ENCODE results near the gene MCC.

Gene MCC

DNA sequence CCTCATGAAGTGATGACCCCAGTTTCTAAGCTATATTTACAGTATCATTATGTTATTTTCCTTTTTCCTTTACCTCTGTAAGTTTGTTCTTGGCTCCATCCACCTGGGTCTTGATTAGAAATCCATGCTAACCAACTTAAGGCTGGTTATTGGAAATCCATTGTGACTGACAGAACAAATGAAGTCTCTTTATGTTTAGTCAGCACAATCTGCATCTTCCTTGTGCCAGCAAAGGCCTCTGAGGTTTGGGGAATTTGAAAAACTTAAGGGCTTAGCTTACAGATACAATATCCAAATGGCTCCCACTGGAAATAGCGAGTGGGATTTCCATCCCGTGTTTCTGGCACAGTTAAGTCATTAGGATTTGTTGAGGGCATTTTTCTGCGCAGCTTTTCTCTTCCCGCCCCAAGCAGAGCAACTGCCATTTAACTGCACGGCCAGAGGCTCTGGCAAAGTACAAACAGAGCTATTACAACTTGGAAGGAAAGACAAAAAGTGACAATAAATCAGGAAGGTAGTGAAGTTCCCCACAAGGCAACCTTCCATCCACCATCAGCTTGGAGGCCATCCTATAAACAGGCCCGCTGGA lies 447.5 kb downstream of the MCC start:
- DNase-seq: no peak

DNA sequence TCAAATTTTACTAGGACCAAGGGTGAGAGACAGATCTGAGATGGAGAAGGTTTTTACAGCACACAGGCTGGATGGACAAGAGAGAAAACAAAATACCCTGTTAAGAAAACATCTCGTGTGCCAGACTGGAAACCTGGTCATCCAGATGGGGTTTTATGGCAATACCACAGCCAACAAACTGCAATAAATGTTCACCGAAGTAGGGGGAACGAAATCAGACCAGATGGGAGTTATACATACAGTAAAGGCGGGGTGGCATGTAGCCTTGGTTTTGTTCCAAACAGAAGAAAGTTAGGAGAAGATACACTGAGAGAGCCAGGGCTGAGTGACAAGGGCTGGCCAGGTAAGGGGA lies 448.3 kb downstream of the MCC start:
- DNase-seq: no peak

DNA sequence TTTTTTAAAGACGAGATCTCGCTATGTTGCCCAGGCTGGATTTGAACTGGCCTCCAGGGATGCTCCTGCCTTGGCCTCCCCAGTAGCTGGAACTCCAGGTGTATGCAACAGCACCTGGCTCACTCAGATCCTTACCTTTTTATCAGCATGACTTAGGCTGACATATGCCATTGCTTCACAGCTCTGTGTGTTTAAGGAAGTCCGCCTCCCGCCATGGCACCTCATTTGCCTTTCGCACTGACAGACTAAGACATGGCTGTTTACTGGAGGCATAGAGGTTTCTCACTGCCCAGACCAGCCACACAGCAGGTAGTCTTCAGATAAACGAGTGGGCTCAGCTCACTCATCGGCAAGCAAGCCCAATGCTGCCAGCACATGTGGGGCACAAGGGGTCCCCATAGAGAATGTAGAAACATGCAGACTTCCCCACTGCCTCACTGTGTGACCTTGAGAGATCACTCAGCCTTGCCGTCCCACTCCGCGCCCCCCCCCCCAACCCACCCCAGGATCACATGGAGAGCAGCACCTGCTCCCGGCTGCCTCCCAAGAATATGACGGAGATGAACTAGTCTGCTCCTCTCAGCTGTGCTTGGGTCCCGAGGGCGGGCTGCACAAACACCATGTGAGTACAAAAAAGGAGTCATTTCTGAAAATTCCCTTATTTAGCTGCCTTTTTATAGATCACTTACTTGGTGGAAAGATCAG lies 448.9 kb downstream of the MCC start:
- no peak for DNase-seq

DNA sequence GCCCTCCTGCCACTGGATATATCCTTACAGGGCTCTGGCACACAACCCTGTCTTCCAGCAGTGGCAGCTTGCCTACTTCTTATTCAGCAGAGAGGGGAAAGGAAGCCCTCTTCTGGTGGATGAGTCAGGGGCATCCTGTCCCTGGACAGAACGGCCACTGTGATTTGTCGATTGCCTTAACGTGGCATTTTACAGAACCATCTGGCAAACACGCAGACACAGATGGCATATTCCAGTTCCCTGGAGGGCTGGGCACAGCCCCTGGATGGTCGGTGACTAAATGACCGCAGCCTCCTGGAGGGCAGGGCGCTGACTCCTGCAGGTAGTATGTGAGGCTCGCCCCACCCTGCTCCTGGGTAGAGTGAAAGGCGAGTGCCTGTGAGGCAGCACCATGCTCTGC lies 449.5 kb downstream of the MCC start:
- DNase-seq: no peak

DNA sequence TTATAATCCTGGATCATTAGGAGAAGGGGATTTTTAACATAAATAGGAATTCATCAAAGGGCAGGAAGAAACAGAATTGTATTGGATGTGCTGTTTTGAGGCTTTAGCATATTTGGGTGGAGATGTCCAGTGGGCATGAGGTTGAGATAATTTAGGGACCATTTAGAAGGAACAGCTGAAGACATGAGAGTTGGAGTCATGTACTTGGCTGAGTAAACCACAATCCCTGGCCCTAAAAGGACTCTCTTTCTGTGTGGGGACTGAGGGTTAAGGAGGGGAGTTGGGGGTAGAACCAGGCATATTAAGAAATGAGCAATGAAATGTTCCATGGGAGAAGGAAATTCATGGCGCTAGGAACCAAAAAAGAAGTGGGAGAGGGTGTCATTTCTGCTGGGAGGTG lies 450.1 kb downstream of the MCC start:
- DNase-seq: no peak

DNA sequence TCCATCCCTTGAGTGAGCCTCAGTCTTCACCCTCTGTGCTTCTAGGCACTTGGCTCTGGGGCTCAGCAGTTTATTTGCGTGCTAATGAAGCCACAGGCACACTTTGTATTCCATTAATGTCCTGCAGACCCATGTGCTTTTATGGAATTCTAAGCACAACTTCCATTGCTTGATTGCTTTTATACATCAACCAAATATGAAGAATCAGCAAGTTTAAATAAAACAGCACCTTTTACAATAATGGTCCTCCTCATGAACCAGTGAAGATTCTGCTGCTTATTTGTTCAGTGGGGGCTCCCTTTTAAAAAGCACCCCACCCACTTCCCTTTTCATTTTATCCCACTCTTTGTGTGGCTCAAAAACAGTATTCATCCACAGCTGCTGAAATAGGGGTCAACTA lies 451.4 kb downstream of the MCC start:
- no peak for DNase-seq

DNA sequence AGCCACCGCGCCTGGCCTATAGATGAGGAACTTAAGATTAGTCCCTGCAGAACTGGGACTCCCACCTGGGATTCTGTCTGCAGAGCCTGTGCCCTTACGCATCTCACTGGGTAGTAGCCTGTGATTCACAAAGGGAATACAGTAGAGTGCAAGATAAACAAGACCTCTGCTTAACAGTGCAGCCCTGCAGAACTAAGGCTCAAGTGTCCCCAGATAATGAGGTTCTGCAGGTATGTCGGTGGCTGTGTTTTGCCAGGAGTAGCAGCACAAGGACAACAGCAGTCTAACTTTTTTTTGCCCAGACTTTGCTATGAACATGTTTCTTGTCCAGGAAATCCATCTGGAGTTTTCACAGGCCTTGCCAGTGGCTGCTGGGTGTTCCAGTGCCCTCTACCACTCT lies 451.9 kb downstream of the MCC start:
- no peak for DNase-seq

DNA sequence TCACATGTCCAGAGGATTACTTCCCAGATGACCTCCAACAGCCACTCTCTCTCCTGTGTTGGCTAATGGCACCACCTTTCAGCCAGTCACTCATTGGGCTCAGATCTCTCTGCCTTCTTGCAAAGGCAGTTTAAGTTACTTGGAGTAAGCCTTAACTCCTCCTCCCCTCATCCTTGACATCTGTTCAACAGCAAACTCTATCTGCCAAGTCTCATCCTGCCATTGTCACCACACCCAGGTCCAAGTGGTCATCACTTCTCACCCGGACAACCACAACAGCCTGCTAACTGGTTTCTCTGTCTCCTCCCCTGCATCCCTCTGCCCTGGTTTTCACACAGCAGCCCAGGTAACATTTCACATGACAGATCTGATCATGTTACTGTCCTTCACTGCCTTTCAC lies 453.2 kb downstream of the MCC start:
- DNase-seq: no peak

DNA sequence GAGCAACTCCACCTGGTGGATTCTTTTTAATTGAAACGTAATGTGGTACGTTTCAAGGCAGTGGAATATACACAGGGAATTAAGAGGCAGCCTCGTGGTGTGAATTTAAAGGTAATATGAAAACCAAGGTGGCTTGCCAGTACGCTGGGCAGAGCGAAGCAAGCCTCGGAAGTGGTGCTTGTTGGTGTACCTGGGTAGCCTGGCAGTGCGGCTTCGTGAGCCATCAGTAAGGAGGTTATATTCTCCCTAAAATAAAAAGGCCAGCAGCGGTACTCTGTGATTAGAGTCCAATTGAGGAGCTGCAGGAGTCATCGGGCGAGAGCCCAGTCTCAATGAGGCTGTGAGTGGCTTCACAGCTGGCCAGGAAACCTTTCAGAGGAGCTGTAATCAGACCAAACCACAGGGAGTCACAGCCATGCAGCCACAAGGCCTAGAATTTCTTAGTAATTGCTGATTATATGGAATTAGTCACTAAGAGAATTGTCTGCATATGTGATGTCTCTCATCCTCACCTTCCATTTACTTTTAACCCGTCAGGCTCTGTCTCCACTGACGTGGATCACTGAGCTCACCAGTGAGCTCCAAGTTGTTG lies 454.0 kb downstream of the MCC start:
- no peak for DNase-seq

DNA sequence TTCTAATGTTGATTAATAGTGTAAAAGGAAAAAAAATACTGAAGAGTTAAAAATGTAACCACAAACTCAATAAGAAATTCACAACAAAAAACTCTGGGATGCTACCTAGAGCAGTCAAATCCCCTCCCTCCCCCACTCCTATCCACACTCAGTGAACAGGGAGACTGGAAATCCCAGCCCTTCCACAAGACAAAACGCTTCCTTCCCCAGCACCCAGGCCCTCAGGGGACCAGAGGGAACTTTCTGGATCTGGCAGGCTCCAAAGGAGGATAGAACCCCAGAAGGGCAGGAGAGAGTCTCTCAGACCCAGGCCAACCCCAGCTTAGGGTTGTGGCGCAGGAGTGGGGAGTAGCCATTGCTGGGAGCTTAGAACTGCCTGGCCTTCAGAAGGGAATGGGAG lies 456.7 kb downstream of the MCC start:
- no peak for DNase-seq

DNA sequence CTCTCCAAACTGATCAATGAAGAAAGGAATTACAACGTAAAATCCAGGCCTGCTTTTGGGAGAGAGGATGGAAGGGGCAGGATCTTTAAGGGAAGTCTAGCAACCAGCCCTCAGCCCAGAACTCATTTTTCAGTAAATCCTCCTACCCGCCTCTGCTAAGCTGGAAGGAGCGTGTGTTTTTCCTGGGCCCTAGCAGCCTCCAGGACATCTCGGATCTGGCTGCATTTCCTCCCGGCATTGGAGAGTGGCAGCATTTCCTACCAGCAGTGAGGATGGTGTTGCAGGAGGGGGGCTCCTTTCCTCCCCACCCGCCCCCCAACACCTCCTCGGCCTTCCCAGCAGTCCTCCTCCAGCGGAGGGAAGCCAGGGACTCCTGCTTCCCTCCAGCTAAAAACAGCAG lies 457.1 kb downstream of the MCC start:
- no peak for DNase-seq

DNA sequence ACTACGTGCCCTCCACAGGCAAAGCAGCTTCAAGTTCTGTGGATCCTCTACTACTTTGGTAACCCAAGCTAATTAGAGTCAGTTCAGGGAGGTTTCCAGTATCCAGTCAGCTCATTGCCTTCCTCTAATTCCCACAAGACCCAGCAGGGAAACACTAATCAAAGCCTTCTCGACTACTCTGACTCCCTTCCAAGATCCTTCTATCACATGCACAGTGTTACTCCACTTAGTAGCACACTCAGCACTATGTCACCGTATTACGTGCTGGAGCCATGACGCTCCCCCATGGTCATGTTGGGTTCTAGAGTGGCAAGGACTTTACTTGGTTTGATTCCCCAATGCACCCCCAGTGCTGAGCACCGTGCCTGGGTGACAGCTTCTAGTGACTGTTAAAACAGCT lies 458.6 kb downstream of the MCC start:
- DNase-seq: no peak

DNA sequence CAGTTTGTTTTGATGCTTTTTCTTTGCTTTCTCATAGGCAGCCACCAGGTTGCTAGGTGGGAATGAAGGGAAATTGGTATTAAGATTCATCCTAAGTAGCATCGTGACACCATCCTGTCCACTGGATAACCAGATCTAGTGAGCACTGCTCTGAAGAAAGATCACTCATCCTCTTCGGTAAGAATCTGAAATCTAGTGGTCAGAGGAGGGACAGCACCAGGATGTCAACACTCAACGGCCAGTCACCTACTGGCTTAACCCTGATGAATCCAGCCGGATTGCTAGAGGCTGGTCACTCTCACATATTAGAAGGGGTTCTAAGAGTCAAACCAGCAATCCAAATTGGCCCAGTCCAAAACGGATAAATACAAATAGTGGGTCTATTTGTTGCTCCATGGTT lies 460.8 kb downstream of the MCC start:
- DNase-seq: no peak

DNA sequence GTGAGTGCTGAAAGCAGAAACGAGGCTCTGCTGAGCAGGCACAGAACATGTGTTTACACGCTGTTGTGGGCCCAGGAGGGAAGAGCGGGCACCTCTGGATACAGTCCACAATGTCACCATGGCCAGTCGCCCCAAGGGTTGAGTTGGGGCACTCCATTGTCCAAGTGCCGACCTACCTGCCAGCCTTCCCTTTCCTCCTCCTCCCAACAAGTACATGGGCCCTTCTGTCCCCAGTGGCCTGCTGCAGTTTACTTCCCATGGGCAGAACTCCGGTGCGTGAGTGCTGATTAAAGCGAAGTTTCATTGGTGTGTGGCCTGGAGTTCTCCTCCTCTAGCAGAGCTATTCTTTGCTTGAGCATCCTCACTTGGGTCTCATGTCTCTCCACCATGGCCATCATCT lies 461.2 kb downstream of the MCC start:
- DNase-seq: no peak

DNA sequence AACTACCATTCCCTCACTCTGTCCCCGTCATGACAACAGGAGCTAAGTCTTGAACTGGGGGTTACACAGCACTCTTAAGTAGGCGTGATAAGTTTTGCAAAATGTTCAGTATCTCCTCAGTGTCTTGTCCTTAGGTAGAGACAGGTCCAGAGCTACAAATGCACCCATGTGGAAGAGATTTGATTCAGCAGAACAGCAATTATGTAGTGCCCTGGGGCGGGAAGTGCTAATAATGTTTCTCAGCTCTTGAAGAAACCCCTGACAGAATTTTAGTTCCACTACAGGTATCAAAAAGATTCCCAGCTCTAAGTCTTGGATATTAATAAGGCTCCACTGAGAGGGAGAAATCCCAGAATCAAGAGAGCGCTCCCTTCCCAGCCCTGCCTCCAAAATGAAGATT lies 462.0 kb downstream of the MCC start:
- DNase-seq: no peak

DNA sequence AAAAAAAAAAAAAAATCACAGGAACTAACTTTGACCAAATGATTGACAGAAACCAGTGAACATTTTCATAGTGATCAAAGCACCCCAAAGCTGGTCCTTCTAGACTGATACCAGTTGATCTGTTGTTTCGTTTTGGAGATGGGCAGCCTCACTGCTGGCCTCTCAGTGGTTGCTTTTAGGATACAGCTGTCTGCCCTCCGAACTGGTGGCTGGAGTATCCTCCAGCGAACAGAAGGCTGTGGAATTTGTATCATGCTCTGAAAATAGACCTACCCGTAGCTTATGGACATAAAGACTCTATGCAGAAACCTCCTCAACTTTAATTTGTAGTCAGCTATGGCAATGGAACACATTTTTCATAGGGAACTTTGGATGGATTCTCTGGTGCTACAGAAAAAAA lies 462.7 kb downstream of the MCC start:
- DNase-seq: no peak

DNA sequence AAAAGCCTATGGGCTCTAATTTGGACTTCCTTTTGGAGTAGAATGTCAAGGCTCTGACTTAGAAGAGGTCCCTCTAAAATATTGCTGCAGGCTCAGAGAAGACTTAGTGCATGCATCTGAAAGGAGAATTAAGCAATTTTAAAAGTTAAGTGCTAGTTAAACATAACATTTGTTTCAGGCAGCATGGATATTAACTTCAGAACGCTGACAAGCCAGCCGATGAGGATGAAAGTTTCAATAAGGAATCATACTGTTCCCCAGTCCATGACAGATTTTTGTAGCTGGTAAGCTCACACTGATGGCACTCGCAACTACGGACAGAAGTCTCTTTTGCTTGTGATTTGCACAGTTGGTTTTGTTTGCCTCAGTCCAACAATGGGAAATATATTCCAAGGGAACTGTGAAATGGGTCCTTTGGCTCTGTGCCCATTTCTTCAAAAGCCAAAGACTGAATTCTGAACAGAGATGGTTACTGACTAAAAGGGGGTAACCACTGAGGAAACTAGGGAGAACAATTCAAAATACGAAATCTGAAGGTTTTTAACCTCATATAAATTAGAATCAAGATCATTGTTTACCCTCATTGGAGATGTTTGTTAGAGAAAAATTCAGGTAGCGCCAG lies 464.1 kb downstream of the MCC start:
- no peak for DNase-seq

DNA sequence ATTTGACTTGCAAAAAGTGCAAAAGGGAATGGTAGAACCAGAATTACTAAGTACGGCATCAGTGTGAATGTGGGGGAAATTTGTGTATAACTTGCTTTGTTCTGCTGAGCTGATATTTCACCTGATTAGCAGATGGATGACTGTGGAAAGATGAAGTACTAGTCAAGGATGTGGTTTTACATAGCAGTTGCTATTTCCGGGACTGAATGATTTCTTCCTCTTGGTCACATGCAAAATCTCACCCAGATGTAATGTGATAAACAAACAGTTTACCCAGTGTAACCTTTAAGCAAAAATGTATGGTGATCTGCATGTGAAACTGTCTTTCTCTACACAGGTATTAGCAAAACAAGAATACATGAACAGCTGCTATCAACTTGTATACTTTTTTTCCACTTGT lies 465.6 kb downstream of the MCC start:
- DNase-seq: no peak

DNA sequence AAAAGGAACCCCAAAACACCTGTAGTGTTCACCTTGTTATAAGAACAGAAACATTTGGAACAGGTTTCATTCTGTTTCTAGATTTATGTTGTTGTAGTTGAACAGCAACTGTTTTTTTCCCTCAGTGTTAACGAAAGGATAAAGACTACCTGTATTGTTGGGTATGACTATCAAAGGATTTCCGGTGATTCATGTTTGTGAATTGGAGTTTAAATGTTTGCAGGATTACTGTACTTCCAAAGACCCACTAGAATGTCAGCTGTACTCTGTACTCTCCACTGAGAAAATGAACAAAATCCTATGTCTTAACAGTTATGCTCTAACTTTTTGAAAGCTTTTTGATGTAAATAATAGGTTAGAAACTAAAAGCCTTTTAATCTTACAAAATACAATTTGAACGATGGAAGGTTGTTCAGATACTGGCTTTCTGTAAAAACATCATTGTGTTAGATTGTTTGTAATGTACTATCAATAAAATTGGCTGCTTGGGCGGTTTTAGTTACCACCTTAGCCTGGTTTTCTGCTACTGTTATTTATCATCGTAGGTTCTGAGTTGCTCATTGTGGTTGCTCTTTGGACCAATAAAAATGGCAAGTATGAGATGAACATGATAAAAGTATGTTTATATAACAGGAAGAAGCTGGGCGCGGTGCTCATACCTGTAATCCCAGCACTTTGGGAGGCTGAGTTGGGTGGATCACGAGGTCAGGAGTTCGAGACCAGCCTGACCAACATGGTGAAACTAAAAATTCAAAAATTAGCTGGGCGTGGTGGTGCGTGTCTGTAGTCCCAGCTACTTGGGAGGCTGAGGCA lies 467.6 kb downstream of the MCC start:
- DNase-seq: no peak

DNA sequence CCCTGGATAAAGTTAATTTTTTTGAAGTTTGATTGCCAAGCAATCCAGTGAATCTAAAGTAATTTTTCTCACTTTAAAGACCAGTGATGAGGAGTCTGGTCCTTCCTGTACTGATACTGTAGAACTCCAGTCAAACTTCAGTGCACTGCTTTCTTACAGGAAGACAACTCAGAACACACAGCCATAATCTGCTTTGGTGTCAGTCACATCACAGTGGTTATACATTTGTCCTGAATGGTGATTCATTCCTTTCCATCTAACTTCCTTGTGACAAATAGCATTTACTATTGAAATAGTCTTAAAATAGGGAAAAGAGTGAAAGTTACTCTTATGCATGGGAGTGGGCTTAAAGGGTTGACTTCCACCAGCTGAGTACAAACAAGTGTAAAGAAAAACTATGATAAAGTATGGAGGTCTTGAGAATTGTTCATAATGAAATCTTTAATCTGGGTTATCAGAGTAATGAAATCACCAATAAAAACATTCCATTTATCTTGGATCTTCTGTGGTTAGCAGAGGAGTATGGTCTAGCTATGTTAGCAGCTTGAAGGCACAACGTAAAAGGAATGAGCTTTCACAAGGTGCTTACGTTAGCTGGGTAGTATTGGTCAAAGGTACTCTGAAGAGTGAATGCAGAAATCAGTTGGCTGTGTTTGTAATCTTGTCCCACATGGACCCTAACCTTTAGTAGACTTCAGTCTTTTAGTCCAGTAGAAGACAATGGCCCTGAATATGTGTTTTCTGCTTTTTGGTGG lies 470.2 kb downstream of the MCC start:
- no peak for DNase-seq

DNA sequence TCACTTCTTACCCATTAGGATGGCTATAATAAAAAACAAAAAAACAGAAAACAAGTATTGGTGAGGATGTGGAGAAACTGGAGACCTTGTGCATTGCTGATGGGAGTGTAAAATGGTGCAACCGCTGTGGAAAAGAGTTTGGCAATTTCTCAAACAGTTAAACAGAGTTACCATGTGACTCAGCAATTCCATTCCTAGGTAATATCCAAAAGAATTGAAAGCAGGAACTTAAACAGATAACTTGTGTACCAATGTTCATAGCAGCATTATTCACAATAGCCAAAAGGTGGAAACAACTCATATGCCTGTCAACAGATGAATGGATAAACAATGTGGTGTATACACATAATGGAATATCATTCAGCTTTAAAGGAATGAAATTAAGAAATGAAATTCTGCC lies 482.8 kb downstream of the MCC start:
- DNase-seq: no peak

DNA sequence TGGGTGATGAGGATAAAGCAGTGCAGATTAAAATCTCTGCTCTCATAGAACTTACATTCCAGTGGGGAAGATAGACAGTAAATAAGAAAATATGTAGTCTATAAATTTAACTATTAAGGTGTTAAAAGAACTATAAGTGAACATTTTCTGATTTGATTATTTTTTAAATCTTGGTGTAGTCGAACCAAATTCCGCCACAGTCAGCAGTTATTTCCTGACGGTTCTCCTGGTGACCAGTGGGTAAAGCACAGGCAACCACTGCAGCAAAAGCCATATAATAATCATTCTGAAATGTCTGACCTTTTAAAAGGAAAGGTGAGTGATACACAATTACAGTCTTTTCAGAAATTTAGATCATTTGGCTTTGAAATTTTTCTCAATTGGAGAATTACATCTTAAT lies 484.5 kb downstream of the MCC start:
- DNase-seq: no peak

DNA sequence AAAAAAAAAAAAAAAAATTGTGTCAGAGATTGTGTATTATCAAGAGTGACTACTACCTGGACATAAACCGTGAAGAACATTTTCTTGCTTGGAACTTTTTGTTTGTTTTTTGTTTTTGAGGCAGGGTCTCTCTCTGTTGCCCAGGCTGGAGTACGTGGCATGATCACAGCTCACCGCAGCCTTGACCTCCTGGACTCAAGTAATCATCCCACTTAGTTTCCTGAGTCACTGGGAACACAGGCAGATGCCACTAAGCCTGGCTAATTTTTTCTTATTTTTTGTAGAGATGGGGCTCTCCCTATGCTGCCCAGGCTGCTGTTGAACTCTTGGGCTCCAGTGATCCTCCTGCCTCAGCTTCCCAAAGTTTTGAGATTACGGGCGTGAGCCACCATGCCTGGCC lies 485.8 kb downstream of the MCC start:
- DNase-seq: no peak

All from activated CD4-positive, alpha-beta T cell treated with anti-CD3 and anti-CD28 coated beads, Interleukin-2, amount 50 U/mL, for 4 hours (primary cell).